SU-DHL-6 (cell line): Measurements from ENCODE around the gene PCGF1.

Source experiments
- CTCF ChIP-seq: fragments of 200-600 bp; sonication (generic); IDR thresholded peaks from one replicate; pipeline ENCODE4 v1.5.1; 2017; ENCODE audit warnings: antibody characterized with exemption, mild to moderate bottlenecking, low read length, moderate library complexity; ENCODE audit not compliant: insufficient read depth, poor library complexity, severe bottlenecking
- EZH2phosphoT487 ChIP-seq: fragments of 200-600 bp; sonication (generic), shearing (Covaris generic); conservative IDR thresholded peaks from 2 replicates; pipeline ENCODE4 v1.6.1; 2018; ENCODE audit warnings: mild to moderate bottlenecking, antibody characterized with exemption, low read length, moderate library complexity, mixed read lengths

GRCh38 chr2:74514368-74515270 is 7.1 kb upstream of the PCGF1 start, which contains the start of gene TLX2:
- TF ChIP-seq CTCF, result no peak
- TF ChIP-seq EZH2phosphoT487, result no peak
